Colon (tissue), 2 donors: ENCODE measurements around the gene BIN1.

ENCODE experiments used
- FAIRE-seq: peaks from 2 replicates; lab custom pipeline; 2012; peaks lifted over from hg19 to GRCh38; lab: Jason Lieb, UNC
- donor health status: control.
- donor health status: control.

The BIN1 gene

DNA sequence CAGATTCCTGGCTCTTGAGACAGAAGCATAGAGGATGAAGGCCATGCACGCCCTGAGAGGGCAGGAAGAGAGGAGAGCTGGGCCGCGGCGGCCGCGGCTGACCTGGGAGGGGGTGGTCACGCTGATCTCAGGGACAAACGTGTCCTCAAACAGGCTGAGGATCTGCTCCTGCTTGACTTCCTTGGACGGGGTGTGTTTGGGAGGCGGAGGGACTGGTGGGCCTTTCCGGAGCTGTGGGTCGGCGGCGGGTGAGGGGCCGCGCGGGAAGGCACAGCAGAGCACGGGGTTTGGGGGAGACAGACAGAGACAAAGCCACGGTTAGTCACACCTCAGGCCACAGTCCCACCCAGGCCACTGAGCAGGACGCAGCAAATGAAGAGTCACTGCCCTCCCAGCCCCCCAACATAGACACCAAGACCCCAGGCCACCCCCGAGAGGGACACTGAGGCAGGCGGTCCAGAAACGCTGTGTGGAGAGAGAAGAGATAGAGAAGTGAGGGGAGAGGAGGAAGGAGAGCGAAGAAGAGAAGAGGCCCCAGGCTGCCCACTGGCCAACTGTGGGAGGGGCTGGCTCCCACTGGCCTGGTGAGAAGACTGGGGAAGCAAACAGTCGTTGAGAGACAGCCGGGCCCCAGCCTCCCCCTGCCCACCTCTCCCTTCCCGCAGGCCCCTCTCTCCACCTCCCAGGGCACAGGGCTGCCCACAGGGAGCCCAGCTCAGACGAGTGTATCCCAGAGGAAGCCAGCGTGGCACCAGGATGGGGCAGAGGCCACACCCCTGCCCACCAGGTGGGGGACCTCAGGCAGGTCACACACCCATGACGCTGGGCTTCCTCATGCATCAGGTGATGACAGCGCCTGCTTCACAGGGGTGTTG lies 49.3 kb downstream of the BIN1 start:
- FAIRE-seq, result no peak

DNA sequence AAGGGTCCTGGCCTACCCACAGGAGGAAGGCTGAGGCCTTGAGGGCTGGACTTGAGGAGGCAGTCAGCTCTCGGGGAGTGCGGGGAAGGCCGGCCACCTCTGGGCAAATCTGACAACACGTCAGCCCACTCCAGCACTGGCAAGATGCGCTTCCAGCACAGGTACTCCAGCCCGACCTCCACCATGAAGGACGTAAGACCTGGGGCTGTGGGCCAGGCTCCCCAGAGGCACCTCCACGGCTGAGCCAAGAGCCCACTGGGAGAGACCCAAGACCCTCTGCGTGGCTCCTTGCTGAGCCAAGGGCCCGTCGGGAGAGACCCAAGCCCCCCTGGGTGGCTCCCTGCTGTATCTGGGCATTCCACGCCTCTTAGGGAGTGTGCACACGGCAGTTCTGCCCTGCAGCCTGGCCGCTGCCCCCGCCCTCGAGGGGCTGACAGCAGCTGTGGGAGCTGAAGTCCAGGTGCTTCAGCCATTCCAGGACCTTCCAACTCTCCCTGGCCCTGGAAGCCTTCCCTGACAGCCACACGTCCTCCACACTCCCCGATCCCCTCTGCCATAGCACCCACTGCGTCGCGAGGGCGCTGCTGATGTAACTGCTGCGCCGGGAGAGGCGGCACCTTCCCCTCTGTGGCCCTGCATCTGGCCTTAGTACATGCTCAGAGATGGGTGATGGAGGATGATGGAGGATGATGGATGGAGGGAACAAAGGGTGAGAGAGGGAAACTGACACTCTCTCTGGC lies 50.2 kb downstream of the BIN1 start:
- no peak for FAIRE-seq

DNA sequence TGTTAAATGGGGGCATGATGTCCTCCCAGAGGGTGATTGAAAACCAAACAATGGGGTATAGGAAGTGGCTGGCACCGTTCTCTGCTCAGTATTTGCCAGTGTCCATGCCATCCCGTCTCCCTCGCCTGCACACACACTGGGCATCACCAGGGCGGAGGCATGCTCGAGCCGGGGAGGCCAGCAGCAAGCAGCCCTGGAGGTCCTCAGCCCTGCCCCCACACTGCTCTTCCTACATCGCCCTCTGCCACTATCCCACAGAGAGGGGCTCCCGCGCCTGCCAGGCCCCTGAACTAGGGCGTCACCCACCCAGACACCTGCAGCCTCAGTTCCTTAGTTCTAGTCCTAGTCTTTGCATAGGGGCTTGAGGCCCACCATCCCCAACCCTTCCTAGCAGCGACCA lies 50.9 kb downstream of the BIN1 start:
- no peak for FAIRE-seq

DNA sequence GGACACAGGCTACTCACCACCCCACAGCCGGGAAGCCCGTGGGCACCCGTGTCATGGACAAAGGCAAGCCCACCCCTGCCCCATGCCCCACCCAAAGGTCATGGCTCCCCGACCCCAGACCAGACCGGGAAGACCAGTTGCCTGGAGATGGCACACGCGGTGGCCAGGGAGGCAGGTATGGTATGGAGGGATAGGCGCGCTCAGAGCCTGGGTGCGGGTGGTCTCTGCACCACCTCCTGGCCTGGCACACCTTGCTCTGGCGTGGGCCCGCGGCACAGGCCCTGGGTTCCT lies 51.2 kb downstream of the BIN1 start:
- no peak for FAIRE-seq

DNA sequence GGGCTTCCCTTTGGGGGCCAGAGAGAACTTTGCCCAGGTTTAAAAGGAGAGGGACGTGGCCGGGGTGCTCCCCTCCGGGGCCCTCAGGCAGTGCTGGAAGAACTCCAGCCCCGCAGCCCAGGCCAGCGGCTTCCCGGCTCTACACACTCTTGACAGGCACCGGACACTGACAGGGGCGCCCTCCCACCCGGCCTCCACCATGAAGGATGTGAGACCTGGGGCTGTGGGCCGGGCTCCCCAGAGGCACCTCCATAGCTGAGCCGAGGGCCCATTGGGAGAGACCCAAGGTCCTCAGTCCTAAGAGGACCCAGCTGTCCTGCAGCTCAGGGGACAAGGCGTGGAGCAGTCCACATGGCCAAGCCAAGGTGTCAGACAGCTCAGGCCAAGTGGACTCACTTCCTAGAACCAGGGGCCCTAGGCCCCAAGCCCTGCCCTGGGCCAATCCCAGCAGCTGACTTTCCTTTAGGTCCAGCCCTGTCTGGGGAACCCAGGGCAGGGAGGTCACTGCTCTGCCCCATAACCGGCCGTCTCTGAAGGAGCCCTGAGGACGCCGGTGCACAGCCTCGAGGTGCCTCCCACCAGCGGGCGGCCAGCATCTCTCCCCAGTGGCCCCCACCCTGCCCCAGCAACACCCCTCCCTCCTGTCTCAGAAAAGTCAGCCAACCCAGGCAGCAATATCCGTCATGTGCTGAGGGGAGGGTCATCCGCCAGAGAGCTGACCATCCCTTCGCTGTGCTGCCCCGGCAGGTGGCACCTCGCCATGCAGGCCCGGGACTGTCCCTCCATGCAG lies 51.8 kb downstream of the BIN1 start:
- no peak for FAIRE-seq

DNA sequence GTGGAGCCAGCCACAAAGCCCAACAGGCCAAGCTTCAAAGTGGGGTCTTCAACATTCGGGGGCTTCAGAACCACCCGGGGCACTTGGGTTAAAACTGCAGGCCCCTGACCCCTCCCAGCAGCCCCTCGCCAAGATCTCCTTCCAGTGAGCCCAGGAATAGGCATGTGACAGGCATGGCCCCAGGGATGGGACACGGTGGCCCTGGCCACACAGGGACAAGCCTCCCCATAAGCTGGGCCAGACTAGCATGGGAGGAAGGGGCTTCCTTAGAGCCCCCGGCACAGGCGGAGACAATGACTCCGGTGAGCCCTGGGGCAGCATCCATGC lies 52.4 kb downstream of the BIN1 start:
- no peak for FAIRE-seq

DNA sequence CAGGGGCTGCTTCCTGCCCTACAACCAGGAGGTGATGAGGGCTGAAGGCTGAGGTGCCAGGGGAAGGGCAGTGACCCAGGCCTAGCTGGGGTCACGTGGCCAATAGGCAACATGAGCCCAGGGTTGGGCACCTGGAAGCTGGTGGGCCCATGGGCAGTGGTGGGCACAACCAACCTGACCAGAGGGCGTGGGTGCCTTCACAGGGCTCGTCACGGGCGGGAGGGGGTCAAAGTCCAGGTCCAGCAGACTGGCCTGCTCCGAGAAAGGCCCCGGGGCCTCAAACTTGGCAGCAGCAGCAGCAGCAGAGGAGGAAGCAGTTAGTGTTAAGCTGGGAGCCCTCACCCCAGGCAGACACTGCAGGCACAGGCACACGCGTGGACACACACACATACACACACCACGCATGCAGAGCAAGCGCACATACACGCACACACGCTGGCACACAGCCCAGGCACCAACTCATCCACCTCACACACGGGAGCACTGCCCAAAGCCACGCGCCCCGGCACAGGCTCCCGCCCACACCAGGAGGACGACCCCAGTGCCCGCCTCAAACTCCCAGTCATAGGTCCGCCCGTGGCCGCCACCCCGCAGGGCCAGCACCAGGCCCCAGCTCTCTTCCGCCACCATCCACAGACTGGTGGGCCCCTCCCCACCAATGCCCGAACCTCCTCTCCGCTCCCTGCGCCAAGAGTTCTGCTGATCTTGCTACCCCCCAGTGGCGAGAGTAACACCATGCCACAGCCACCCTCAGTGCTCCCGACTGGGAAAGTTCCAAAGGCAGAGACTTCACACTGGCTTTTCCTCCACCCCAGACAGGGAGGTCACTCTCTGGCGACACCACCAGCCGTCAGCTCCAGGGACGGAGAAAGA lies 53.0 kb downstream of the BIN1 start:
- FAIRE-seq, result no peak

DNA sequence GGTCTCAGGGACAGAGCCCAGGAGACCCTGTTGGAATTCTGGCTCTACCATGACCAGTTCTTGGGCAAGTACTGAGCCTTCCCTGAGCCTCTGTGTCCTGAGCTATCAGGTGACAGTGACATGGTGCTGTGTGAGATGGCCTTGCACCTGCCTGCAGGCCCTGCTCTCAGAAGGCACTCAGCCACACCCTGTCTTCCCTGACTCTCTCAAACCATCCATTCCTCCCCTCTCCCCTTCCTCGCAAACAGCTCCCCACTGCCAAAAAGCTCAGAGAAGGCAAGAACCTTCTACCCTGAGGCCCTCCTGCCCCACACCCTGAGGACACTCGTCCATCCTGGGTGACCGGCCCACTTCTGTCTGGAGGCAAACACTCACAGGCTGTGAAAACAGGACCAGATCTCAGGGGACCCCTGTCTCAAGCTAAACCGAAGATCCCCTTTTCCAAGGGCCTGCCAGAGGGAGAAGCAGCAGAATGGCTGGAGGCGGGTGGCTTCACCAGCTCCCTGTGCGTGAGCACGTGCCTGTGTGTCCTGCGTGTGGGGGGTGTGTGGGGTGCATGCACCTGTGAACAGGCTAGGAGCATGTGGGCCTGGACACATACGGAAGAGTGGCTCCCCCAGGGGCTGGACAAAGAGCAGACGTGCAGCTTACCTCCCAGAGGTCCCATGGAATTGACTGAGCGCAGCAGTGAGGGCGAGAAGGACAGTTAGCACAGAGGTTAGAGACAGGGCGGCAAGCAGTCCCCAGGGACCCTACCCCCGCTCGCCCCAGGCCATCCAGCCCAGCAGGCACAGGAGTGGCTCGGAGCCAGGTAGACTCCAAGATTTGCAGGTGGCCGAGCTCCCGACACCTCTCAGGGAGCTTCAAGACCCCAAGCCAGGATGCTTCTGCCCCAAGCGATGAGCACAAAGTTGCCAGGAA lies 53.9 kb downstream of the BIN1 start:
- FAIRE-seq, result no peak

DNA sequence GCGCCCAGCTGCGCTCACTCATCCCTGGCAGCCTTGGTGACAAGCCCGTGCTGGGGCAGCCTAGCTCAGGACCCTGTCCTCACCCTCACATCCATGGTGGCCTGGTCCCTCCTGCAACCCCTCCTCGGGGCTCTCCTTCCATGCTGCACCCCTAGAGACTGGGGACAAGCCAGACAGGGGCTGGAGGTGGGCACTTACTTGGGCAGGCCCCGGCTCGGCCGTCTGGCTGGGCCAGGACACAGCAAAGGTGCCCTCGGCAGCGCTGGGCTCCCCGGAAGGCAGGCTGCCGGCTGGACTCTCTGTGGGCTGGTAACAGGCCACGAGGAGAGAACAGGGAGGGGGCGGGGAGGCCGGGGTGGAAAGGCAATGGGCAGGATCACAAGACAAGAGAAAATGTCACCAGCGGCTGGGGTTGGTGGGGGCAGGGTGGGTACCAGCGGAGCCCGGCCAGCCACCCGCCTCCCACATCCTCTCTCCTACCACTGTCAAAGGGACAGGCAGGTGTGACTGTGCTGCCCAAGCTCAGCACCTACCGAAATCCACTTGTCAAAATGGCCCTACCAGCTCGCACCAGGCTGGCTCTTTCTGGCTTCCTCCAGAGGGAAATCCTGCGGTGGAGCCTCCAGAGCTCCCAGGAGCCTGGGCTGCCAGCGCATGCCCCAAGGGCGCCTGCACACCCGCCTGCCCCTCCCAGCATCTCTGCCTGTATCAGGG lies 54.7 kb downstream of the BIN1 start:
- no peak for FAIRE-seq

DNA sequence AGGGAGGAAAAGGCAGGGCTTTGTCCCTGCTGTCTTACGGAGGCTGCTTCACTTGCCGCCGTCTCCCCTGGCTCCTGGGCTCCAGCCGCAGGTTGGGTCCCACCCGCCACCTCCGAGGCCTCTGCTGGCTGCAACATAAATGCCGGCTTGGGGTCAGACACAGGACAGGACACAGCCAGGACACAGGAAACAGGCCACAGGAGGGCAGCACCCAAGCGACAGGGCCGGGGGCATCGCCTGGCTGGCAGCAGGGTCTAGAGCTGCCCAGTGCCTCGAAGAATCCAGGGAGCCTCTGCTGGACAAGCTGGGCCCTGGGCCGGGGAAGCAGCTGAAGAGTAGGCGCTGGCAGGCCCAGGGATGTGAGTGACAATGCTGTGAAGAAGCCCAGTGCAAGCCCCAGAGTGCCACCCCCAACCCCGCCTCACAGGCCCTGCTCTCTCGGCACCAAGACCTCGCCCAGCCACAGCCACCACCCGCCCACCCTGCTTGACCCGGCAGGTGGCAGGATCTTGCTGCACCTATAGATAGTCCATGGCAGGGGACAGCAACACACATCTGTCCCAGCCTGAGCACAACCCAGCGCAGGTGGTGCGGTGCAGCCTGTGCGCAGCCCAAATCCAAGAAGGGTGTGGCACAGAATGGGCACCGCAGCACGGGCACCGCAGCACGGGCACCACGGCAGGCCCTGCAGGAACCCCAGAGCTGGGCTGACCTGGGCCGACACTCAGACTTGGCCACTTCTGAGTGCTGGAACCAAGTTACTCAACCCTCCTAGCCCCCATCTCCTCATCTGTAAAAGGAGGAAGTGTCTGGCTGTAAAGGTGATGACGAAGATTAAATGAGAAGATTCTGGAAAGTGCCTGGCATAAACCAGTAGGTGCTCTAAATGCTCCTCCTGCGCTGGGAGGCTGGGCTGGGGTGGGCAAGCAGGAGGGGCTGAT lies 55.6 kb downstream of the BIN1 start:
- FAIRE-seq, result no peak

DNA sequence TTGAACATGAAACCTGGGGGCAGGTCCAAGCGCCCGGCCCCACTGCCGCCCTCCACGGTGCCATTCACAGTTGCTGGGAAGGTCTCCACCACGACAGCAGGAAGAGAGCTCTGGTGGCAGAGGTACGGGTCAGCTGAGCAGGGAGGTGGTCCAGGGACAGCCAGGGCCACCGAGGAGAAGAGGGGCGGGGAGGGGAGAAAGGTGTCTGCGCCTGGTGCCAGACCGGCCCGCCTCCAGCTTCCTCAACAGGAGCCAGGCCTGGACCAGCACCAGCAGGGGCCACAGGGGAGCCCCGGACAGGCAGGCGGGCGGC lies 56.2 kb downstream of the BIN1 start:
- no peak for FAIRE-seq

DNA sequence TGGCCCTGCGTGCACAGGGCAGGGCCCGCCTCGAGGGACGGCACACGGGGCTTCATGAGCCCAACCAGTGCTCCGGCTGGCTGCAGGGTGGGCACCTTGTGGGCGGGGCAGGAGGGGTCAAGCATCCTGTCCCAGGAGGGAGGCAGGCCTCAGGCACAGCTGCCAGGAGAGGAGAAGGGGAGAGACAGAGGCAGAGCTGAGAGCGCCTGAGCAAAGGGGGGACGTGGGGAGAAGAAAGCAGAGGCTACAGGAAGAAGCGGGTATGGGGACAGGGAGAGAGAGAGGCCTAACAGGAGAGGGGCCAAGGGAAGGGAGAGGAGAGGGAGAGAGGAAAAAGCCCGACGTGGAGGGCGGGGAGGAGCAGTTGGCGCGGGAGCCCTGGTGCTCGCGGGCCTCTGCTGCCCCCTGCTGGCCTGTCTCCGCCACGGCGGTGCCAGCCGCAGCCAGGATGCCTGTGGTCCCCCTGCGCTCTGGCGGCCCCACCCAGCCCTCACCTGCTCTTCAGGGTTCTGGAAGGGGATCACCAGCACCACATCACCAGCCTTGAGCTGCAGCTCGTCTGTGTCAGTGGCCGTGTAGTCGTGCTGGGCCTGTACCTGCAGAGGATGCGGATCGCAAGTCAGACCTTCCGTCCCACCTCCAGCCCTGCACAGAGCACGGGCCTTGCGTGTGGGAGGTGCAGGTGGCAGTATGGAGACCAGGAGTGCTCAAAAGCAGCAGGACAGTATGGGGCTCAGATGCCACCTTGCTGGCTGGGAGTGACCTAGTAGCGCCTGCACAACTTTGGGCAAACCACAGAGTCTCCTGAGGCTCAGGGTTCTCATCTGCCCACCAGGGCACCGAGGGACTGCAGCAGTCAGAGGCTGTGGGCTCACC lies 56.8 kb downstream of the BIN1 start:
- no peak for FAIRE-seq

DNA sequence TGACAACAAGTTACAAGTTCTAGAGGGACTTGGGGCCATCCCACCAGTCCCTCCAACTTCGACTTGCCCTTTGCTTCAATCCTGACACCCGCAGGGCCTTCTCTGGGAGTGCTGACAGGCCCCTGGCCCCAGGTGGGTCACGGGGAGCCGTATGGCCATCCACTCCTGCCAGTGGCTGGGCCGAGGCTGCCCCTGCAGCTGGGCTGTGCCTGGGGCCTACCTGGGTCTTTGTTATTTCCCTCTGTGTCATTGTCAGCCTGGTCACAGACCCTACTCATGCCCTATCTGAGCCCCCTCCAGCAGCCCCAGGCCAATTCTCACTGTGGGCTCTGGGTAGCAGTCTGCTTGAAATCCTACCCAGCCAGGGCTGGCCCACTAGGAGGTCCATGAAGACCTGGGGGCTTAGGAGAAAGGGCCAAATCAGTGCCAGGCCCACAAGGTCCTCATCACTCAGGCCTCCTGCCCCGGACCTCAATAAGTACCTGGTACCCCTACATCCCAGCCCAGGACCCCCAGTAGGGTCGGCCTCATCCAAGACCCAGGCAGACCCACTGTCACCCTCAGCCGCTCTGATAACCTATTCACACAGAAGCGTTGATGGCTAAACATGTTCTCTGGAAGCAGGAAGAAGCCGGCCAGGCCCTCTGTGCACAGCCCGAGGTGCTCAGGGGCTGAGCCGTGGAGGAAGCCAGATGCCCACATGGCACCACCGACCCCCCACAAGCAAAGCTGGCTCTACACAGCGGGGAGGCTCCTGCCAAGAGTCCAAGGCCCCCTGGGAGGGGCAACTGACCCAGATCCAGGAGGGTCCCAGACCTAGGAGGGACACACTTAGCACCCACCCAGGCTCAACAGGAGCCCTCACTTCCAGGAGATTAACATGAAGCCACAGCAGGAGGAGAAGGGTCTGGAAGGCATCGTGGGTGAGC lies 57.7 kb downstream of the BIN1 start:
- FAIRE-seq, result no peak

DNA sequence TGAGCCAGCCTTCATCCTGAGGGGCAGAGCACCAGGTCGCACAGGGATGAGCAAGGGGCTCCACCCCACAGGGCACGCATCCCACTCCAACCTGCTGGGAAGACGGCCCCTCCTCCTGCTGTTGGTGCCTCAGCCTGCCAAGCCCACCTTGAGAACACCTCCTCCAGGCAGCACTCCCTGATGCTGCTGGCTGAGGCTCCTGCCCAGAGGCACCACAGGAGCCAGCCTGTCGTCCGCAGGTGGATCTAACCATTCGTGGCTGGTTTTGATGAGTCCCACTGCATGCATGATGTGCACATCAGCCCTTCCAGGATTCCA lies 58.4 kb downstream of the BIN1 start:
- no peak for FAIRE-seq

DNA sequence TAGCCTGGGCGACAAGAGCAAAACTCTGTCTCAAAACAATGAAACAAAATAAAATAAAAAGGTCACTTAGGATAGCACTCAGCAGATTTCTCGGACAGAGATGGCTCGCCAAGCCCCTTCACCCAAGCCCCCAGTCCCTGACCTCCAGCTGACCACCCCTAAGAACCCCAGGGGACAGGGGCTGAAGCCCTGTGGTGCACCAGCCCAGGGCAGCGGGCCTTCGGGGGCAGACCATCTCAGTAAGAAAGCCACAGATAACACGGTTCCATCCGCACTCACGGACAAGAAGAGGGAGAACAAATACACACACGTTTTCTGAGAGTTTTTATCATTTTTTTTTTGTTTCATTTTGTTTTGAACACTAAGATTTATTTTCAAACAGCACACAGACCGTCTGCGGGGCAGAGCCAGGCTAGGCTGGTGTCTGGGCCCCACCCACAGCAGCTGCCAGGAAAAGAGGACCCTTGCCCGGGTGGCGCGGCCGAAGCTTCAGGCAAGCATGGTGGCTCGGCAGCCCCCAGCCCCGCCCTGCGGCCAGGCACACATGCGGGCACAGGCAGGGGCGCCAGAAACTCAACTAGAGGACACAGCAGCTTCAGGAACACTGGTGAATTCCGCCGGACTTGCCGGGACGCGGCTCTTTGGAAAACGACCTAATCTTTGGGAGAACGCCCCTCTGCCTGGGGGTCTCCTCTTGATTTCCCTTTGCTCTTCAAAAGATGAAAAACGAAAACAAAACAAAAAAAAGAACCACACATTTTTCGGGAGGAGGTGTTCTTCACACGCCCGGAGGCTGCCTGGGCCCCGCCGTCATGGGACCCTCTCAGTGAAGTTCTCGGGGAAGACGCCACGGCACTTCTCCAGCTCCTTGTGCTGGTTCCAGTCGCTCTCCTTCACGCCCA lies 59.0 kb downstream of the BIN1 start:
- no peak for FAIRE-seq

DNA sequence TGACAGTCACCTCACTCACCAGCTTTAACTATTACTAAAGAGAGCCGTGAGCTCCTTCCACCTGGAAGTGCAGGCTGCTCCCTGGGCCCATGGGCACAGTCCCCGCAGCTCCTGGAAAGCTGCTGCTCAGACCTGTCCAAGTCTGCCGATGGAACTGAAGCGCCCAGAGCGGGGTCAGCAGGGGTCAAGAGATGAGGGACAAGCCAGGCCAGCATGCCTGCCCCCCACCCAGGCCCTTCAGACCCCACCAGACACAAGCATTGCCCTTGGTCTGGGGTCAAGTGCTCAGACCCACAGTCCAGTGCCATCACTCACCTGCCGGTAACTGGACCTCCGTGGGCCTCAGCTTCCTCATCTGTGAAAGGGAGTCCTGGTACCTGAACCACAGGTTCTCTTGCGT lies 59.9 kb downstream of the BIN1 start:
- no peak for FAIRE-seq
